Skeletal muscle cell (primary cell): ENCODE measurements around the gene PTPRD.
A peak's percentile ranks its signal among the peaks of the same experiment; 100 is the strongest.

Source experiments
- DNase-seq: peaks from one replicate; pipeline ENCODE4 v3.0.0-alpha.2; 2010; ENCODE audit warnings: low read depth
- H3K4me3 ChIP-seq: 2 replicates; pipeline ENCODE4 v1.5.1; 2011; ENCODE audit warnings: low read depth, mild to moderate bottlenecking, control low read depth, low read length, moderate library complexity

Gene PTPRD

DNA sequence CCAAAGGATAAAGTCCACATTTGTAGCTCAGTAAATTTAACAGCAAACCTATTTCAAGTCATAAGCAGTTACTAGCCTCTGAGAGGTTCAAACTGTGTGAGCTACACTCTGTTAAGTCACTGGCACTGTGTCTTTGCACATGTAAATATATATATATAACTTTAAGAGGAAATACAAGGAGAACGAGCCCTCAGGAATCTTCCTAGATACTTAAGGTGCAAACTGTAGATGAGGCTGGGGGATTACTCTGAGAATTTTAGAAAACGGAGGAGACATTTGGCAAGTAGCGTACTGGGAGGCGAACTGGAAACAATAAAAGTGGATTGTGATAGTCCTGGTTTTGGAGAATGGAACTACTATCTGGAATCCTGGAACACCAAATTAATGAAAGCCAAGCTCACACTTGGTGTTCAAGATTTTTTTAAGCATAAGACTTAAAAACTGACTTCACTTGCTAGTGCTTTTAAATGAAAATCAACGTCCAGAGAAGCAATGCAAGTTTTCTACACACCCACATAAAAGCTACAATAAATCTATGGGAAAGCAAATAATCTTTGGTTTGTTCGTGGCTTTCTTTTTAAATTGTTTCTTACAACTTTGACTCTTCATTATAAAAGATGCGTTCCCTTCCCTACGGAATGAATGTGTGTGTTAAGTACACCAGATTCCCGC is 1756.3 kb downstream of the PTPRD start:
- peak overlapping the region; percentile 63 for H3K4me3 ChIP-seq
- no peak for DNase-seq

DNA sequence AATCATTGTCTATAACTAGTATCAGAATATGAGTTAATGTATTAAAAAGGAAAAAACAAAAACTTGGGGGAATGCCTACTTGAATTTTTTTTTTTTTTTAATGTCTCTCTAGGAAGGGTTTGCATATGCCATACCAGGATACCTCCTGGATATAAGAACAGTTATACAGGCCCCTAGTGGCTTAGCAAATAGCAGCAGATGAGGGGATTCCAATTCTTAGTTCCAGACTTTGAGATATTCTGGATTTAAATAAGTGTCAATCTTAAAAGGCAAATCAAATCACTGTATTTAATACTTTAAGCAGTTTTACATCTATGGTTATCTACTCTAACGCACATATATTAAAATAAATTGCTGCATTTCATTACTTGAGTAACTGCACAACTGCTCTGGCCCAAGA is 1757.8 kb downstream of the PTPRD start:
- DNase-seq = no peak
- H3K4me3 ChIP-seq = no peak overlapping the region

DNA sequence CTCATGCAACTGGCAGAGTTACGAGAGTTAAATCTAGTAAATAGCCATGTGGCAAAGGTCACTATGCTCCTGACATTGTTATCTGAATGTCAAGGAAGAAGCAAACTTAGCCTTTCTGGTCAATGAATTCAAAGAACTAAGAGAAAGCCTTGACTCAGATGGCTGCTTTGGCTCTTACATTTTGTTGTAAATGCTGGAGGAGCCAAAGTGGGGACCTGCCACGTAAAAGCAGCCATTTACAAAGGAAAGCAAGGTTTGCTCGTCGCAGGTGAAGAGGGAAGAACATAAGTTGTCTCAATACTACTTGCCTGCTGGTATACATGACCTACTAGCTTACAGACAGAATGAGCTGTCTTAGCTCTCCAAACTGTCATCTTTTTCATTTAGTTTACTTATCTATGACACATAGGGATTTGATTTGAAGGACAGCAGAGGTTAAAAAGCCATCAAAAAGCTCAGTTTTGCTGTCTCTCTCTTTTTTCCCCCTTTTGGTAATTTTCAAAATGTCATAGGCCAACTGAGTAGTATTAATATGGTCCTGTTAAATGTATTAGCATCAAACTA is 1760.4 kb downstream of the PTPRD start:
- no peak for DNase-seq
- no peak overlapping the region for H3K4me3 ChIP-seq

DNA sequence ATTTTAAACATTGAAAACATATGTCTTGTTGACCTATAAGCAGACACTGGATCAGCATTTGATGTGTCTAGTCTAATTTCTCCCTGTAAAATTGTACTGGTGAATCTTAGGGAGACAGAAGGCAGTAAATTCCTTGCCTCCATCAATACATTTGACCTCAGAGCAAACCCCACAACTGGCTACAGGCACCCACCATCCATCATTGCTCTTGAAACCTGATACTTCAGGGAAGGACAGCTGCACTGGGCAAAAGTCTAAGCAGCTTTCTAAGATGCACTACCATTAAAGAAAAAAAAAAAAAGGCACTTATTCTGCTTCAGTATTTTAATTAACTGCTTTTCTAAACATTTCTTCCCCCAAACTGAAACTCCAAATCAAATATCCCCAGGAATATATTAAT is 1761.9 kb downstream of the PTPRD start:
- DNase-seq = peak; percentile 13
- H3K4me3 ChIP-seq = no peak overlapping the region

DNA sequence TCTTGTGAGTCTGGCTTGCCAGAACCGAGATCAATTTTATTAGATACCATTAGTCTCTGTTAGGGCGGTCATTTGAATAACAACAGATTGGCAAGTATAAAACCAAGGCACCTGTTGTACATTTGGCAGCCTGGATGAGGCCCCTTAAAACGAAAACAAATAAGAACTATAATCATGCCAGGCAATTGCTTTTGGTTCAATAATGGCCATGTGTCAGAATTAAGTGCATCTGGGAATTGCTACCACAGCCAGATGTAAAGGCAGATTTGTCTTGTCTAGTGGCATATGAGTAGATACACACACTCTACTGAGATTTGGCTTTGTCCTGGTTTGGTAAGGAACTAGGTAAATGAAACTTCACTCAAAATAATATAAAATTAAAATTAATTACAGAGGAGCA is 1767.0 kb downstream of the PTPRD start:
- H3K4me3 ChIP-seq = no peak overlapping the region
- DNase-seq = no peak

DNA sequence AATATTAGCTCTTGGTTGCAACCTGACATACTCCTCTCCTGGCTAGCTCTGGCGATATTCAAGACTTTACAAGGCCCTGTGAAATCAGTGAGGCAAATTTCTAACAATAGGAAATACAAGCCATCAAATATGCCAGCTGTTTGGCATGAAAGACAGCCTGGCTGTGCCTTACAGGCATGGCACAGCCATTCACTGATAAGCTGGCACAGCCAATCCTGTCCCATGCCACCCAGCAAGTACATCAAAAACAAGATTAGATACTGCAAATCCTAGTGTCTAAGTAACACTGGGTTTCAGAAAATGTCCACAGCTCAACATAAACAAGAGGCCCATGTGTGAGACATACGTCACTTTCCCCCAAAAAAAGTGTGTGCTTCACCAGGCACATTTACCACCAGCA is 1767.4 kb downstream of the PTPRD start:
- DNase-seq = no peak
- no peak overlapping the region for H3K4me3 ChIP-seq

DNA sequence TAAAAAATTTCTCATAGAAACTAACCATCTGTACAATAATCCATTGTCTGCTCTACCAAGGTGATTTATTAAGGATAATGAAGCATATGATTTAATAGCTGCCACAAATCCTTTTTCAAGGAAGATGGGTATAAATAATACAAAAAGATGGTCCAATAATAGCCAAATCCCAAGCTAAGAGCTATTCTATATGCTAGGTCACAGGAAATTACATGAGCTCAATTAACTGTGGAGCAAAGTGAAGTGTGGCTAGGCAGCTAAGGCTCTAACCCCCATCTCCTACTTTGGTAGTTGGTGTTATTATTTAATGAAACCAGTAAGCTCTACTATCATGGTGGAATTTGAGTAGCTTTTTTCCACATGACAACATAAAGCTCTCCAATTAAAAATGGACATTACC is 1768.3 kb downstream of the PTPRD start:
- DNase-seq = no peak
- no peak overlapping the region for H3K4me3 ChIP-seq

DNA sequence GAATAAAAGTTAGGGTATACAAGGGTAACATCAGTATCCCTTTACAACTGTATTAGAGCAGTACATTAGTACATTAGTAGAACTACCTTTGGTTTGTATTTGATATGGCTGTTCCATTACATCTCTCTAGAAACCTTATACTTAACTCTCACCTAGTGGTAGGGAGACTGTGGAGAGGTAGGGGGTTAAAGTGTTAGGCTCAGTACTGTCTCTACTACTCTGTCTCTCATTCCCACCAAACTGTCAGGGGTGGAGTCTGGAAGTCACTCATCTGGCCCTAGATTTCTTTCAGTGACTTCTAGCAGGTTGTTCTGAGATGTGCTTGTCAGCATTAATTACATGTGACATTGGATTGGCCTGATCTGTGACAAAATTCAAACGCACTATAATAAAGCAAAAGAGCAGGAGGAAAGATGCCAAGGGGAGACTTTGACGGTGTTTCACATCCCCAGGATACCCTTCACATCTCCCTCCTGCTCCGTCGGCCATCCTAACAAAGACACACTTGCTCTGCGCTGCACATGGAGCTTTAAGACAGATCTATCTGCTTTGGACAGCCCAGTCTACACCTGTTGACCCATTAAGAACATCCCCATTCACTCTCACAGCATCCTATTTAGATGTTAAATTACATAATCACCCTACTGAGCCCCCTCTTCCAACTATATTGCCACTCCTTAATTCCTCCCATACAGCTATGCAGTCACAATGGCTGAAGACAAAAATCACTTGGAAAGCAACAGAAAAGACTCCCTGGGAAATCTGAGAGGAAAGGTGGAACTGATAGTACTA is 1770.2 kb downstream of the PTPRD start:
- no peak overlapping the region for H3K4me3 ChIP-seq
- no peak for DNase-seq

DNA sequence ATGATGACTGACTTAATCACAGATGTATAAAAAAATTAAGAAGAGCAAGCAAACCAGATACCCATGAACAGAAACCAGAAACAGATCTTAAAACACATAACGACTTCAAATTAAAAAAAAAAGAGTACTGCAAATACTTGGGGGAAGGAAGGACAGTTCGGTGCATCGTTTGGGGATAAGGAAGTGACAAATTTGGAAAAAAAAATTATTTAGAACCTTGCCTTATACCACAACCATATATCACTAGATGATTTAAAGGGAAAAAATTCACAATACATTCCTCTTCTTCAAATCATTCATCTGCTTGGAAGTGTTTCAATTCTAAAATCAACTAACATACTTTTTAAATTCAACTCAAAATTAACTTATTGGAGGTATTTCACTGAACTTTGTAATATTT is 1774.7 kb downstream of the PTPRD start:
- DNase-seq = no peak
- H3K4me3 ChIP-seq = no peak overlapping the region

DNA sequence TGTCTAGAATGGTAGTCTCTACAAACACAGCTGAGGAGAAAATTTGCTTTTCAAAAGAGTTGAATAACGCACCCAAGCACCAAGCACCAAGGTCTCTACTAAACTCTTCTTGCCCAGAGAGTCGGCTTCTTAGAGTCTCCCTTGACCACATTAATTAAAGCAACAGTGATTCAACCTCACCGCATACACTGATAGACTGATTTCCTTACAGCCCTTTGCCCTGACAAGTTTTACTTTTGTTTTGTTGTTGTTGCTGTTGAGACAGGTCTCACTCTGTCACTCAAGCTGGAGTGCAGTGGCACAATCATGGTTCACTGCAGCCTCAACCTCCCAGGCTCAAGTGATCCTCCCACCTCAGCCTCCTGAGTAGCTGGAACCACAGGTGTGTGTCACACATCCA is 1777.5 kb downstream of the PTPRD start:
- DNase-seq = no peak
- H3K4me3 ChIP-seq = no peak overlapping the region

DNA sequence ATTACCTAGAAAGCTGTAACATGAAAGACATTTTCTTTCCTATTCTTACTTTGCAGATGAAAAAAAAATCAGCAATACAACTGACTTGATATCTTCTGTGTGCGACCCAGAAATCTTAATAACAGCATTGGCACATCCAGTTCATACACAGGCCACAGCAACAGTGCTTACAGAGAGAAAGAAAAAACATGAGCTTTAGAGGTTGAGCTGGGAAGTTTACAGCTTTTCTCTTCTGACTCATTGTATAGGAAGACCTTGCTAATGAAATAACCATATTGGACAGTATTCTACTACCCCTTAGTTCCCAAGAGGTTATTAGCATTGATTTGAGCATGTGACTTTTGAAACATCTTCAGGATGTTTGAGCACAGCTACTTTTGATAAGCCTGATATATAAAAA is 1779.8 kb downstream of the PTPRD start:
- peak; percentile 28 for DNase-seq
- no peak overlapping the region for H3K4me3 ChIP-seq

DNA sequence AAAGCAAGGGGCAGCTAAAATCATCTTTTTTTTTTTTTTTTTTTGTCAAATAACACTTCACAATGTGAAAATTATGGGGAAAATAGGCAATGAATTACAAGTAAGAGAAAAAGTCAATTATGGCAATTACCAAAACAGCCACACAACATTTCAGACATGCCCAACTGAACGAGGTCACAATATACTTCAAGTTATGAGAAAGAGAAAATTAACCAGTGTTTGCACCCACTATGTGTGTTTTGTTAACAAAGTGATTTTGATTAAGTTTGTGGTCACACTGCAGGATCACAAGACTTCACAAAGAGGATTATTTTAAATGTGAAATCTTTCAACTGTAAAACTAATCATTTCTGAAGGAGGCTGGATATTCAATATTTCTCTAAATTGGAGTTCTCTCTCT is 1780.4 kb downstream of the PTPRD start:
- no peak for DNase-seq
- H3K4me3 ChIP-seq = no peak overlapping the region

DNA sequence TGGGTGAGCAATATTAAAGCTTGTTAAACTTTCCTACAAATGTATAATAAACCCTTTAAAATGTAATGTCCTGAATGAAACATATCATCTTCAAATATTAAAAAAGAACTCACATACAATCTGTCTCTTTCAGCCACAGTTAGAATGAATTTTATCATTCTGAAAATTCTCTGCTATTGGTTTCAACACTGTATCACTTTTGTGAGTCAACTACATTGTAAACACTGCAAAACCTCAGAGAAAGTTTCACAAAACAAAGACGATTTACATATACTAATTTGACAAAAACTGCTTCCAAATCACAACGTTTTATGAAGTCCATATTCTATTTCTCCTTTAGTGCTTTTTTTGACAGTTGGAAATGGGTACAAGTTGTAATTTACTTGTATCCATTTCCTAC is 1781.2 kb downstream of the PTPRD start:
- no peak overlapping the region for H3K4me3 ChIP-seq
- DNase-seq = no peak

DNA sequence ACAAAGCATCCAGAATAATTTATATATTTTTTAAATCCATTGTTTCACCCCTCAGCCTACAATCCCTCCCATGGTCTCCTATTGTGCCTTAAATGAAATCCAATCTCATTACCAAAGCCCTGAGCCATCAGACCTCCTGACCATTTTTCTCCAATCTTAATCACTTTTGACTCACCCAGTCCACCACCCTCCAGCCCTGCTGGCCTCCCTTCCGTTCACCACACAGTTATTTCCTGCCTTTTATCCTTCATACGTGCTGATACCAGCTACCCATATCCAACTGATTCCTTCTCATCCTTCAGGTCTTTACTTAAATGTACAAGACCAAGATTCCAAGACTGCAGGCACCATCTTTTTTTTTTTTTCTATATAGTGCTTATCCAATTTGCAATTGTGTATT is 1786.5 kb downstream of the PTPRD start:
- no peak for DNase-seq
- no peak overlapping the region for H3K4me3 ChIP-seq

DNA sequence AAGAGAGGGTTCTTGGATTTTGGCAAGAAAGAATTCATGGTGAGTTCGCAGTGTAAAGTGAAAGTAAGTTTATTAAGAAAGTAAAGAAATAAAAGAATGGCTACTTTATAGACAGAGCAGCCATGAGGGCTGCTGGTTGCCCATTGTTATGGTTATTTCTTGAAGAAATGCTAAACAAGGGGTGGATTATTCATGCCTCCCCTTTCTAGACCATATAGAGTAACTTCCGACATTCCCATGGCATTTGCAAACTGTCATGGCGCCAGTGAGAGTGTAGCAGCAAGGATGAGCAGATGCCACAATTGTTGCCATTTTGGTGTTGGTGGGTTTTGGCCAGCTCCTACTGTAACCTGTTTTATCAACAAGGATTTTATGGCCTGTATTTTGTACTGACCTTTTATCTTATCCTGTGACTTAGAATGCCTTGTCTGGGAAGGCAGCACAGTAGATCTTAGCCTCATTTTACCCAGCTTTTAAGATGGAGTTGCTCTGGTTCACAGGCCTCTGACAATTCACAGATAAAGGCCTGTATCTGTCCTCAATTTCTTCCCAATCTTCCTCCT is 1787.1 kb downstream of the PTPRD start:
- DNase-seq = no peak
- H3K4me3 ChIP-seq = no peak overlapping the region

DNA sequence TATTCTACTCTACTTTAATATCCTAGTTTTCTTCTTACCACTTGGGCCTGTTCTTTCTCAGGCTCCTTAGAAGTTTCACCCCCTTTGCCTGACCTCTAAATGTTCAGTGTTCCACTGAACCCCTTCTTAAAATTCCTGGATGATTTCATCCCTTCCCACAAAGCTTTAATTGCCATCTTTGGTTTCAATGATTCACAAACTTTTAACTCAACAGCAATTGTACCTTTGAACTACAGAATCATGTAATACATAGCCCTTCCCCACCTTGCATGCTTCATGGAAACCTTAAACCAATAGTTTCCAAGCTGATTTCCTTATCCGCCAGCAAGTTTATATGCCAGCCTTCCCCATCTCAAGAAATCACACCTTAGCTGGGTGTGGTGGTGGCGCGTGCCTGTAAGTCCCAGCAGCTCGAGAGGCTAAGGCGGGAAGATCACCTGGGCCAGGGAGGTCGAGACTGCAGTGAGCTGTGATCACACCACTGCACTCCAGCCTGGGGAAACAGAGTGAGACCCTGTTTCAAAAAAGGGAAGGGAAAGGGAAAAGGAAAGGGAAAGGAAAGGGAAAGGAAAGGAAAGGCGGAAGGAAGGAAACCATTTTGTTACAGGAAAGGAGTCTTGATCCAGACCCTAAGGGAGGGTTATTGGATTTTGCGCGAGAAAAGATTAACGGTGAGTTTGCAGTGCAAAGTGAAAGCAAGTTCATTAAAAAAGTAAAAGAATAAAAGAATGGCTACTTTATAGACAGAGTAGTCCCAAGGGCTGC is 1789.5 kb downstream of the PTPRD start:
- no peak overlapping the region for H3K4me3 ChIP-seq
- DNase-seq = no peak

DNA sequence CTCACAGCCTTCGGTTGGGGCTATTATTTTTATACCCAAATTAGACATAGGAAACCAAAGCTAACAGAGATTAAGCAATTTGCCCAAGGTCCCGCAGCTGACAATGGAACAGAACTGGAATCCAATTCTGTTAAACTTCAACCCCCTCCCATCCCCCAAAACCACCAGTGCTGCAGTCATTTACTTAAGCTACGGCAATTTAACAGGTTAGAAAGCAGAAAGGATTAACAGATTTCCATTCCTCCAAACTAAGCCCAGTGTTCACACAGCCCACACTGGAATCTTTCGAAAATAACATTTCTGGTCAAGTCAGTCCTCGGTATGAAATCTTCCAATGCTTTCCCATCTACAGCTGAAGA is 1790.2 kb downstream of the PTPRD start:
- H3K4me3 ChIP-seq = no peak overlapping the region
- no peak for DNase-seq

DNA sequence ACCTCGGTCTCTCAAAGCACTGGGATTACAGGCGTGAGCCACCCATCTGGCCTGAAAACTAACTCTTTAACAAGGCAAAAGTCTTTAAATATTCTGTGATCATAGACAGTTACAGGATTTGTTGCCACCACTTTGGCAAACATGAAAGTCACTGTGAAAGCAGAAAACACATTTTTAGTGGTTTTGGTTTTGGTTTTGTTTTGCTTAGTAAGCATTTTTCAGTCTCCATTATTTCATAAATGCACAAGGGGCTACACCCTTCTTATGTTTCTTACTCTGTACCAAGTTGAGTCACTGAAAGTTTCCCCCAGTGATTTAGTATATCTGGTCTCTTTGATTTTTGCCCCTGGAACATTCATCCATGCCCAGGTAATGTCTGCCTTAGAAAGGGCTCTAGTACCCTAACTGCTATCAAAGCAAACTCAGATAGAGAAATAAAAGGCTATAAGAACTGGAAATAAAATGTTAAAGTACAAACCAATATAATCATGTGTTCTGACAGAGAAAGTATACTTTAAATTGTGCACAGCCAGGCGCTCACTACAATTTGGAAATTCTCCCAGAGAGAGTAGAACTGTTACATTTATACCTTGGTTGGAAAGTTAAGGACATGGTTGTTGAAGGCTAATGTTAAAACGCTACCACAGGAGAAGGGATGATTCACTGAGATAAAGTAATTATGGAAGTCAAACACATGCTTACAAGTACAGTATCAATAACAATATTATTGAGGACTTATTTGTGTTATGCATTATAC is 1790.7 kb downstream of the PTPRD start:
- no peak overlapping the region for H3K4me3 ChIP-seq
- no peak for DNase-seq

DNA sequence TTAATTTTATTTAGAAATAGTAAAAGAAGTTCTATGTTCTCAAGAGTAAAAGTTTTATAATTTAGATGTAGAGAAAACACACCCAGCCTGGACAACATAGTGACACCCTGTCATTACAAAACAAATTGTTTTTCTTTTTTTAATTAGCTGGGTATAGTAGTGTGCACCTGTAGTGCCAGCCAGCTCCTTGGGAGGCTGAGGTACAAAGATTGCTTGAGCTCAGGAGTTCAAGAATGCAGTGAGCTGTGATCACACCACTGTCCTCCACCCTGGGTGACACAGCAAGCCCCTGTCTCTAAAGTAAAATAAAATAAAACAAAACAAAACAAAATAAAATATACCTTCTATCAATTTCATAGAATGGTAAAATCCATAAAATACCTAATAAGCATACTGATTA is 1795.5 kb downstream of the PTPRD start:
- H3K4me3 ChIP-seq = no peak overlapping the region
- no peak for DNase-seq
